ENCODE data around the gene ZFAND2A. TPM values are rescaled to one million over a fixed set of nuclear protein-coding genes. Genes with fewer than 3 reads are reported as not detected.

The ZFAND2A gene
- total RNA-seq, 4 donors from 2014 or later, result 17.4 to 39.4 (median 21.8) TPM

GRCh38 chr7:1189986-1190772 lies 30.2 kb upstream of the ZFAND2A start:
- Histone ChIP-seq H3K4me3 (no peak overlapping the region), H3K27ac (no peak overlapping the region), H3K9me3 (no peaks in the 10 kb centered on the region), H3K4me1 (no peaks in the 10 kb centered on the region), H3K36me3 (no peaks in the 10 kb centered on the region), H3K27me3 (peaks cover 0 to 18% of the 10 kb centered on the region in 2 donors)
- TF ChIP-seq, protein P1, sequence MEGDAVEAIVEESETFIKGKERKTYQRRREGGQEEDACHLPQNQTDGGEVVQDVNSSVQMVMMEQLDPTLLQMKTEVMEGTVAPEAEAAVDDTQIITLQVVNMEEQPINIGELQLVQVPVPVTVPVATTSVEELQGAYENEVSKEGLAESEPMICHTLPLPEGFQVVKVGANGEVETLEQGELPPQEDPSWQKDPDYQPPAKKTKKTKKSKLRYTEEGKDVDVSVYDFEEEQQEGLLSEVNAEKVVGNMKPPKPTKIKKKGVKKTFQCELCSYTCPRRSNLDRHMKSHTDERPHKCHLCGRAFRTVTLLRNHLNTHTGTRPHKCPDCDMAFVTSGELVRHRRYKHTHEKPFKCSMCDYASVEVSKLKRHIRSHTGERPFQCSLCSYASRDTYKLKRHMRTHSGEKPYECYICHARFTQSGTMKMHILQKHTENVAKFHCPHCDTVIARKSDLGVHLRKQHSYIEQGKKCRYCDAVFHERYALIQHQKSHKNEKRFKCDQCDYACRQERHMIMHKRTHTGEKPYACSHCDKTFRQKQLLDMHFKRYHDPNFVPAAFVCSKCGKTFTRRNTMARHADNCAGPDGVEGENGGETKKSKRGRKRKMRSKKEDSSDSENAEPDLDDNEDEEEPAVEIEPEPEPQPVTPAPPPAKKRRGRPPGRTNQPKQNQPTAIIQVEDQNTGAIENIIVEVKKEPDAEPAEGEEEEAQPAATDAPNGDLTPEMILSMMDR (IDR thresholded peaks at IDR 0.05), result no peak
- TF ChIP-seq POLR2A (IDR thresholded peaks at IDR 0.05), result no peak
- DNase-seq, result no peak
- intact Hi-C loops (cut with DNase I; ENCODE audit: low total_unique reads), result no loop called here

GRCh38 chr7:1188720-1189294 lies 28.8 kb upstream of the ZFAND2A start:
- intact Hi-C loops (cut with DNase I; ENCODE audit: low total_unique reads), result no loop called here

DNA sequence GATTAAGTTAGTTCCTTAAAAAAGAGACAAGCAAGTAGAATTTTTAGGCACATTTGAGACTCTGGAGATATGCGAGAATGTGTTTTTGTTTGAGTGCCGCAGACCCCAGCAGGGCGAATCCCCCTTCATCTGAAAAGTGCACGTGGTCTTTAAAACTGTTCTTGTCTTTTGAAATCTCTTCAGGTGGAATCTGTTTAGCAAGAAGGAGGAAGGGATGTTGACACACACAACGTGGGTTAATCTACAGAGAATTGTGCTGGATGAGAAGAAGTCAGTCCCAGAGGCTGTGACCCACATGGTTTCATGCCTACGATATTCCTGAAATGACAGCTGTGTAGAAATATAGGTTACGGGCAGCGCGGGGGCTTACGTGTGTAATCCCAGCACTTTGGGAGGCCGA lies 27.1 kb upstream of the ZFAND2A start:
- H3K27me3 ChIP-seq, result peaks cover 0 to 6% of the 10 kb centered on the region in 2 donors
- no peak overlapping the region for H3K27ac ChIP-seq
- no peak overlapping the region for H3K4me3 ChIP-seq
- no peak for DNase-seq
- no peaks in the 10 kb centered on the region for H3K4me1 ChIP-seq
- no peaks in the 10 kb centered on the region for H3K36me3 ChIP-seq
- no peak for TF ChIP-seq POLR2A (IDR thresholded peaks at IDR 0.05)
- TF ChIP-seq, protein P1 (IDR thresholded peaks at IDR 0.05), result no peak
- intact Hi-C loops (cut with DNase I; ENCODE audit: low total_unique reads), result no loop called here
- no peaks in the 10 kb centered on the region for H3K9me3 ChIP-seq

More at GRCh38 chr7:1188720-1189294, 28.8 kb upstream of the ZFAND2A start:
- no peak for DNase-seq
- TF ChIP-seq, protein P1 (IDR thresholded peaks at IDR 0.05), result no peak
- TF ChIP-seq POLR2A (IDR thresholded peaks at IDR 0.05), result no peak
- H3K4me3 ChIP-seq, result no peak overlapping the region
- peaks cover 0 to 10% of the 10 kb centered on the region in 2 donors for H3K27me3 ChIP-seq
- no peak overlapping the region for H3K27ac ChIP-seq
- H3K9me3 ChIP-seq, result no peaks in the 10 kb centered on the region
- H3K4me1 ChIP-seq, result no peaks in the 10 kb centered on the region
- H3K36me3 ChIP-seq, result no peaks in the 10 kb centered on the region

DNA sequence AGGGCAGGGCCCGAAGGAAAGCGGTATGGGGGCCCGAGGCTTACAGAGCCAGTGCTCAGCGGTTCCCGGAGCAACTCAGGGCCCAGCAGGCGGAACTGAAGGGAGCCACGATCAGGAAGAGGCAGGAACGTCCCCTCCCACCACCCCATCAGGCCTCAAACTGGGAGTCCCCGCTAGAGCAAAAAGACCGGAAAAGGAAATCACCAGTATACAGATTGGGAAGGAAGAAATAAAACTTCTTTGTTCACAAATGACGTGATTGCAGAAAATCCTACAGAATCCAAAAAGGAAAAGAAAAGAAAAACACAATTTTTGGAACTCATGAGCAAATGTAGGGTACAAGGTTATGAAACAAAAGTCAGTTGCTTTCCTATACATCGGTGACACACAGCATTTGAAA lies 21.6 kb upstream of the ZFAND2A start:
- Histone ChIP-seq H3K4me1 (peaks cover 0 to 4% of the 10 kb centered on the region in 2 donors), H3K27me3 (no peaks in the 10 kb centered on the region), H3K27ac (no peak overlapping the region), H3K9me3 (no peaks in the 10 kb centered on the region), H3K36me3 (no peaks in the 10 kb centered on the region), H3K4me3 (no peak overlapping the region)
- DNase-seq, result no peak
- no peak for TF ChIP-seq POLR2A (IDR thresholded peaks at IDR 0.05)
- TF ChIP-seq, protein P1 (IDR thresholded peaks at IDR 0.05), result no peak
- intact Hi-C loops (cut with DNase I; ENCODE audit: low total_unique reads), result no loop called here

GRCh38 chr7:1181031-1181430 lies 21.0 kb upstream of the ZFAND2A start:
- peaks cover 0 to 8% of the 10 kb centered on the region in 2 donors for H3K4me1 ChIP-seq
- H3K36me3 ChIP-seq, result no peaks in the 10 kb centered on the region
- intact Hi-C loops (cut with DNase I; ENCODE audit: low total_unique reads), result no loop called here
- no peak overlapping the region for H3K27ac ChIP-seq
- no peaks in the 10 kb centered on the region for H3K27me3 ChIP-seq
- no peaks in the 10 kb centered on the region for H3K9me3 ChIP-seq
- no peak overlapping the region for H3K4me3 ChIP-seq
- TF ChIP-seq, protein P1 (IDR thresholded peaks at IDR 0.05), result no peak
- no peak for TF ChIP-seq POLR2A (IDR thresholded peaks at IDR 0.05)
- no peak for DNase-seq

All from uterus (tissue), 4 donors.